Thoracic aorta (tissue), 2 donors: Measurements from ENCODE around the gene PTGR3. TPM values are rescaled to one million over a fixed set of nuclear protein-coding genes. Genes with fewer than 3 reads are reported as not detected.

Source experiments
- ATAC-seq: fragments of 150-250 bp; one replicate; pipeline ENCODE4 v1.8.0; 2017; ENCODE audit warnings: low read depth; ENCODE audit not compliant: insufficient number of reproducible peaks, low FRiP score
- DNase-seq: peaks from one replicate; pipeline ENCODE4 v3.0.0-alpha.2; 2020; ENCODE audit warnings: low spot score
- H3K27ac ChIP-seq, 2 donors: fragments of 200-600 bp; sonication (generic); 1 replicate in 1 of 2; 2 replicates in 1 of 2; pipeline ENCODE4 v1.5.1; 2016; ENCODE audit warnings: mild to moderate bottlenecking in 2 of 2, moderate library complexity in 2 of 2
- H3K27me3 ChIP-seq: fragments of 200-600 bp; sonication (generic); replicated peaks from 2 replicates; pipeline ENCODE4 v1.6.0; 2016; ENCODE audit warnings: mild to moderate bottlenecking; ENCODE audit not compliant: insufficient read depth
- H3K36me3 ChIP-seq: fragments of 200-600 bp; sonication (generic); one replicate; pipeline ENCODE4 v1.5.1; 2016
- H3K4me1 ChIP-seq, 2 donors: fragments of 200-600 bp; sonication (generic); 1 replicate in 1 of 2; 2 replicates in 1 of 2; pipeline versions ENCODE4 v1.5.1 to v1.6.0; 2016; ENCODE audit warnings: low read depth in 2 of 2, mild to moderate bottlenecking in 1 of 2; ENCODE audit not compliant: control insufficient read depth in 1 of 2
- H3K4me3 ChIP-seq: fragments of 200-600 bp; sonication (generic); 2 replicates; pipeline ENCODE4 v1.5.1; 2016; ENCODE audit warnings: mild to moderate bottlenecking
- H3K9me3 ChIP-seq: fragments of 200-600 bp; sonication (generic); 2 replicates; pipeline ENCODE4 v1.5.1; 2016
- total RNA-seq, 2 donors: library from RNA; depleted of rRNA; stranded (reverse); fragments of >200 nt; gene quantifications; one replicate each; pipeline versions ENCODE4 v1.1.0 to v1.2.3, GENCODE V29; 2016
- TF ChIP-seq, protein P1 (sequence below): fragments of 200-600 bp; sonication (generic); IDR thresholded peaks from one replicate; pipeline ENCODE4 v1.5.1; 2019; ENCODE audit warnings: antibody characterized with exemption

Gene PTGR3
- total RNA-seq, 2 donors from 2014 or later: 11.2 to 21.7 TPM

DNA sequence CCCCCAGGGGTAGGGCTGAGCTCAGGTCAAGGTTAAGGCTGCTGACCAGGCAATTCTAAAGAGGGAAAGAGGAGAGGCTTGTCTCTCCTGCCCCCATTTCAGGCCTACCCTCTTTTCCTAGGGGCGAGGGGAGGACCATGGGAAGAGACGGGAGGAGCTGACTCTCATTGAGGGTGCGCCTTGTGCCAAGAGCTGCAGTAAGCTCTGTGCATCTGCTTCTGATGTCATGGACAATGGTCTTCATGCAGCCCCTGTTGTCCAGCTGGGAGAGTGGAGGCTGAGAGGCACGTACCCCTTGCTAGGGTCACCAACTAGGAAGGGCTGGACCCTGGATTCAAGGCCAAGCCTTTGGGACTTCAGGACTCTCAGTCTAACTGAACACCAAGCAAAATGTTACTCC lies 45.2 kb downstream of the PTGR3 start:
- H3K4me3 ChIP-seq: no peak overlapping the region
- no peaks in the 10 kb centered on the region for H3K4me1 ChIP-seq
- no peaks in the 10 kb centered on the region for H3K27me3 ChIP-seq
- no peak for ATAC-seq
- H3K9me3 ChIP-seq: no peaks in the 10 kb centered on the region
- TF ChIP-seq, protein P1, sequence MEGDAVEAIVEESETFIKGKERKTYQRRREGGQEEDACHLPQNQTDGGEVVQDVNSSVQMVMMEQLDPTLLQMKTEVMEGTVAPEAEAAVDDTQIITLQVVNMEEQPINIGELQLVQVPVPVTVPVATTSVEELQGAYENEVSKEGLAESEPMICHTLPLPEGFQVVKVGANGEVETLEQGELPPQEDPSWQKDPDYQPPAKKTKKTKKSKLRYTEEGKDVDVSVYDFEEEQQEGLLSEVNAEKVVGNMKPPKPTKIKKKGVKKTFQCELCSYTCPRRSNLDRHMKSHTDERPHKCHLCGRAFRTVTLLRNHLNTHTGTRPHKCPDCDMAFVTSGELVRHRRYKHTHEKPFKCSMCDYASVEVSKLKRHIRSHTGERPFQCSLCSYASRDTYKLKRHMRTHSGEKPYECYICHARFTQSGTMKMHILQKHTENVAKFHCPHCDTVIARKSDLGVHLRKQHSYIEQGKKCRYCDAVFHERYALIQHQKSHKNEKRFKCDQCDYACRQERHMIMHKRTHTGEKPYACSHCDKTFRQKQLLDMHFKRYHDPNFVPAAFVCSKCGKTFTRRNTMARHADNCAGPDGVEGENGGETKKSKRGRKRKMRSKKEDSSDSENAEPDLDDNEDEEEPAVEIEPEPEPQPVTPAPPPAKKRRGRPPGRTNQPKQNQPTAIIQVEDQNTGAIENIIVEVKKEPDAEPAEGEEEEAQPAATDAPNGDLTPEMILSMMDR: no peak
- no peak overlapping the region for H3K27ac ChIP-seq
- H3K36me3 ChIP-seq: no peaks in the 10 kb centered on the region
- DNase-seq: no peak

- Histone ChIP-seq H3K4me3 (no peak overlapping the region), H3K4me1 (no peaks in the 10 kb centered on the region), H3K36me3 (no peaks in the 10 kb centered on the region), H3K27me3 (no peaks in the 10 kb centered on the region), H3K27ac (no peak overlapping the region), H3K9me3 (no peaks in the 10 kb centered on the region)
- ATAC-seq (no peak), DNase-seq (no peak)
- TF ChIP-seq, protein P1: no peak
Observed at GRCh38 chr18:75162978-75163377, 46.0 kb downstream of the PTGR3 start.

GRCh38 chr18:75162467-75162866 lies 46.5 kb downstream of the PTGR3 start:
- TF ChIP-seq, protein P1: no peak
- H3K9me3 ChIP-seq: no peaks in the 10 kb centered on the region
- DNase-seq: no peak
- H3K27ac ChIP-seq: no peak overlapping the region
- H3K4me1 ChIP-seq: no peaks in the 10 kb centered on the region
- no peak for ATAC-seq
- no peaks in the 10 kb centered on the region for H3K27me3 ChIP-seq
- no peak overlapping the region for H3K4me3 ChIP-seq
- H3K36me3 ChIP-seq: no peaks in the 10 kb centered on the region

- DNase-seq (no peak), ATAC-seq (no peak)
- Histone ChIP-seq H3K9me3 (no peaks in the 10 kb centered on the region), H3K27me3 (no peaks in the 10 kb centered on the region), H3K4me3 (peak overlapping the region; percentile 33), H3K36me3 (no peaks in the 10 kb centered on the region), H3K27ac (no peak overlapping the region), H3K4me1 (no peaks in the 10 kb centered on the region)
- TF ChIP-seq, protein P1: no peak
Observed at GRCh38 chr18:75161256-75162028, 47.5 kb downstream of the PTGR3 start.

GRCh38 chr18:75160364-75160763 lies 48.6 kb downstream of the PTGR3 start:
- Histone ChIP-seq H3K27me3 (no peaks in the 10 kb centered on the region), H3K4me3 (peak overlapping the region; percentile 53)
- ATAC-seq: no peak

More at GRCh38 chr18:75160364-75160763, 48.6 kb downstream of the PTGR3 start:
- TF ChIP-seq, protein P1: no peak
- Histone ChIP-seq H3K27ac (no peak overlapping the region), H3K4me1 (no peaks in the 10 kb centered on the region), H3K9me3 (no peaks in the 10 kb centered on the region), H3K36me3 (no peaks in the 10 kb centered on the region)
- DNase-seq: no peak
